Measurements from ENCODE around the gene AKAP6.

The AKAP6 gene

DNA sequence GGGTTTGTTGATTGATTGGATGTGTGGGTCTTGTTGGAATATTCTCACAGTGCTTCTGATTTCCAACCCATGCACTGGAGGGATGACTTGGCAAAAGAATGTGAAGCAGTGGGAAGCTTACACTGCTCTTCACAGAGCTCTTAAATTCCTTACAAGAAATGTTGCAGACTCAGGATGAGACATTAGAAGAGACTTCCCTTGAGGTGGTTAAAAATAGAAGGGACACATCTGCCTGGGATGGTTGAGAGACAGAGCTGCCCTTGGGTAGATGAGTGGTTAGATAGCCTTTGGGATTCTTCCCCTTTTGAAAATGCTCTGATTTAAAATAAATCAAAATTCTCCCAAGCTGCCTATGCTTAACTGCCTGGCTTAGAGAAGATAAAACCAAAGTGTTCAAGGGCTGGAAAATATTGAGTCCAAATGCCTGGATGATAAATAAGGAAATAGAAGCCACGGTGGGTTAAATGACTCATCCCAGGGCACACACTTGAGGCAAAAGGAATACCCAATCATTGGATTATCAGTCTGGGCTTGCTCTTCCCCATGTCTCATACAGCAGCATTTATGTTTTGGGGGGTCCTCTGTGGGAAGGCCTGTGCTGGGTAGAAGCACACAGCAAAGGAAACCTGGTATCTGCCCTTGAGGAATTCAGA, 264.3 kb downstream of the AKAP6 start:
- no peak for DNase-seq

DNA sequence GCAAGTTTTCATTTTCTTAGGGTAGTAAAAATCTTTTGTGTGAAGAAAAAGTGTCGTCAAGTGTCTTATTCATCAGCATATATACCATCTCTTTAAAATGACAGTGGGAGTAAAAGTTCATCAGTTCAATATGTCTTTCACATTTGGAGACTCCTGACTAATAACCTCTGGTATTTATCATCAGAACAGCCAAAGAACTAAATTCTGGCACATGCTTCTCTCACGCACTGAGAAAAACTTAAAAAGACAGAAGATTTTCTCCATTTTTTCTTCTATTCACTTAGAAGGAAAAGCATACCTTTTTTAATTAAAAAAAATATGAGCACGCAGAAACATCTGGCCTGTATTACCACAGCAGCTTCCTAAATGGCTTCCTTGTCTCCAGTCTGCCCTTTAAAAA, 265.7 kb downstream of the AKAP6 start:
- DNase-seq = no peak

- no peak for DNase-seq
Measured at GRCh38 chr14:32595497-32595896, 266.4 kb downstream of the AKAP6 start.

GRCh38 chr14:32596390-32596789, 267.3 kb downstream of the AKAP6 start:
- no peak for DNase-seq

- no peak for DNase-seq
Measured at GRCh38 chr14:32597771-32598170, 268.7 kb downstream of the AKAP6 start.

GRCh38 chr14:32601069-32601468, 272.0 kb downstream of the AKAP6 start:
- no peak for DNase-seq

DNA sequence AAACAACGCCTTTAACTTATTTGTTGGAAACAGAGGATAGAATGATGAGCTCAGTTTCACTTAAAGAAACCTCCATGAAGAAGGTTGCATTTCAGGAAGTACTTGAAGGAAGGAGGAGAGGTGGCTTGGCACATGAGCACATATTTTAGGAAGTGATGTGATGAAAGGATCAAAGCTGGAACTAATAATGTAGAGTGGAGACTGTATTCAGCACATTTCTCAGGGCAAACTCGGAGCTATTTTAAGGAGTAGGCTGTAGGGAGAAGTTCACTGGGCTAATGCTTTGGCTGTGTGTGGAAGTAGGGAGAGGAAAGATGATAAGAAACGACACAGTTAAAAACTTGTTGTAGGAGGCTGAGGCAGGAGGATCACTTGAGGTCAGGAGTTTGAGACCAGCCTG, 272.8 kb downstream of the AKAP6 start:
- no peak for DNase-seq

- DNase-seq = no peak
Measured at GRCh38 chr14:32602699-32603098, 273.6 kb downstream of the AKAP6 start.

DNA sequence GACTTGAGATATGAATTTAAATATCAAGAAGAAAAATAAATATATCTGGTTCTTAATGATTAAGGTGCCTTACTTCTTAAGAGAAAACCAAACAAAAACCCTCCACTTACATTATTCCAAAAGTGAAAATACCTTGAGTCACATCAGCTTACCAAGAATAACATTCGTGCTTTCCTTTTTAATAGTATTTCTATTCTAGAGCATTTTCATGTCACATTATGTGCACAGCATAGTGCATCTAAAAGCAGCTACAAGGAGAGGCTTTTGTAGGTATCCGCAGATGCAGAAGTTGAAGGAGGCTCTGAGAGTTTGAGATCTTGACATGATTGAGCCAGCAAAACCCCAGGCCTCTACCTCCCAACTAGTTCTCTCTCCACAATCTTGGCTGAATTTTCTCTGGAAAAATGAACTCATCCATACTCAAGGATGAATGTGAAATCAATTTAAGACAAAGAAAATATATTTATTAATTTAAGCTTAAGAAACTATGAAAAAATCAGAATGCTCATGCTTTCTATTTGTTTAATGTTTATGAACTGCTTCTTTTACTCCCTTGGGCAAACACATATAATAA, 275.0 kb downstream of the AKAP6 start:
- DNase-seq = no peak

DNA sequence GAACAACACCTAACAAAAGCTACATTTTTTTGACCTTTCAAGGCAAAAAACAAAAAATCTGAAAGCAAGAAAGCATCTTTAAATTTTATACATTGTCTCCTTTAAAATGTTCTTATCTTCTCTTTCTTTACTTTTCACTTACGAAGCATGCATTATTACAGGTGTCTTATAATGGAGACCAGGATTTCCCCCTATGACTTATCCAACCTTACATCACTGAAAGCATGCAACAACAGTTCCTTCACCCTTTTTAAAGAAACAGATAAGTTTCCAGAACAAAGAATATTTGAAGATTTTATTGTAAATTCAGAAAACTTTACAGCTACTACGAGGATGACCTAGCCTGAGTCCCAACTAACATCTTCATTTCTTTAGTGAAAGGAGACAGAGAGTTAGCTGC, 277.2 kb downstream of the AKAP6 start:
- DNase-seq = no peak

DNA sequence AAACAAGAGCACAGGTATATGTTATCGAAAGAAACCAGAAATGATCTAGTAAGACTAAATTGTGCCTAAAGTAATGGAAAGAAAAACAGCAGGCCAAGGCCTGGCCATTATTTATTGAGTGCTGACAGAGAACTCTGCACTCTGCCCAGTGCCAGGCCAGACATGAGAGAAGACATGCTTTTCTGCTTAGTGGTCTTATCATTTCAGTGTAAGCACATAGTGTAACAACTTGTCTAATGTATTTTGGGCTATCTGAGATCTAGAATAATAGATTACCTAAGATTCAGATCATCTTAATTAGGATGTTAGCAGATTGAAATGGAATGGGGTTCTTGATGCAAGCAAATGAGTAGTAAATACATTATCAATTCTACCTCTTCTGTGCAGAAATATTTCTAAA, 278.3 kb downstream of the AKAP6 start:
- DNase-seq = no peak

DNA sequence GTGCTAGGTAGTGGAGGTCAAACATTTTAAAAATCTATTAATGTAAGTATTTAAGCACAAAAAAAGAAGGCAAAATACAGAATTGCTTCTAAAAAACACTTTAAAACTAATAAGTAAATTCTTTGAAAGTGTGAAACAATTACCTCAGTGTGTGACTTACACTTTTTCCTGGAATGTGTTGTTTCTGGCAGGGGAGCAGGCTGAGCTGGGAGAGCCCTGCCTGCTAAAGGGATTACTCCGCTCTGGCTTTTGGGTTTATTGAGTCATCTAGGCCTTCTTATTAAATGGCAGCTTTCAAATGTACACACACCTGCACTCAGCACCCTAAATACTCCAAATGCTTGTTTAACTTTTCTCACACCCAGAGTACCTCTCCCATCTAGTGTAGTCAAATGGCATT, 279.8 kb downstream of the AKAP6 start:
- no peak for DNase-seq

DNA sequence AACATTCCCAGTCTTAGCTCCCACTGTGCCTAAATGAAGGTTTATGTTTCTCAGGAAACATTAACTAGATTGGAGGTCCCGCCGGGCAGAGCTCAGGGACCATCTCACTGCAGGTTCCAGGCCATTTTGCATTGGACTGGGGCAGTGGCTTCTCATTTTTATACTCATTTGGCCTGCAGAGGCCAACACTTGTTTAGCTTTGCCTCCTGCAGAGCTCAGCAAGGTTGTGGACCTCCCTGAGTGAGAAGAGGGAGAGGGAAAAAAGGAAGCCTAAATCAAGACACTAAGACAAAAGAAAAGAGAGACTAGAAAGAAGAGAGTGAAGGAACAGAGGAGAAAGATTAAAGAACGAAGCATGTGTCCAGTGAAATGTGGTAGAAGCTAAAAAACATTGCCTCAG, 280.3 kb downstream of the AKAP6 start:
- no peak for DNase-seq

DNA sequence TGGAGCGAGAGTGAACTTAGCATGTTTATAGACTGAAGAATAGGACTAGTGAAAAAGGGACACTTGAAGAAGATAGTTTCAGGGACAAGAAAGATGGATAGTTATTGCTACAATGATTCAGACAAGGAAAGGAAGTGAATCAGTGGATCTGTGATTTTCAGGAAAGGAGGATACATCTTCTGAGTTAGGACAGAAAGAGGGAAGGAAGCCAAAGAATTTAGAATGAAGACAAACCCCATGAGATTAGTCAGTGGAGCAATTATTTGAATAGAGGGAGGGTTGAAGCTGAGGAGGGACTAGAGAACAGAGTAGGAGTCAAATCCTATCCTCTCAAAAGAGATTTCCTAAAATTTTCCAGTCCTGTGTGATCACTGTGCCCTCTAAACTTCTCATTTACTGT, 282.7 kb downstream of the AKAP6 start:
- no peak for DNase-seq

GRCh38 chr14:32618991-32619390, 289.9 kb downstream of the AKAP6 start:
- no peak for DNase-seq

DNA sequence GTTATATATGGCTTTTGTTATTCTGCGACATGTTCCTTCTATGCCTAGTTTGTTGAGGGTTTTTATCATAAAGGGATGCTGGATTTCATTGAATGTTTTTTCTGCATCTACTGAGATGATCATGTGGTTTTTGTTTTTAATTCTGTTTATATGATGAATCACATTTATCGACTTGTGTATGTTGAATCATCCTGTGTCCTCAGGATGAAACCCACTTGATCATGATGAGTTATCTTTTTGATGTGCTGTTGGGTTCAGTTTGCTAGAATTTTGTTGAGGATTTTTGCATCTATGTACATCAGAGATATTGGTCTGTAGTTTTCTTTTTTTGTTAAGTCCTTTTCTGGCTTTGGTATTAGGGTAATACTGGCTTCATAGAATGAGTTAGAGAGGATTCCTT, 291.2 kb downstream of the AKAP6 start:
- no peak for DNase-seq

GRCh38 chr14:32620724-32621123, 291.6 kb downstream of the AKAP6 start:
- DNase-seq = no peak

DNA sequence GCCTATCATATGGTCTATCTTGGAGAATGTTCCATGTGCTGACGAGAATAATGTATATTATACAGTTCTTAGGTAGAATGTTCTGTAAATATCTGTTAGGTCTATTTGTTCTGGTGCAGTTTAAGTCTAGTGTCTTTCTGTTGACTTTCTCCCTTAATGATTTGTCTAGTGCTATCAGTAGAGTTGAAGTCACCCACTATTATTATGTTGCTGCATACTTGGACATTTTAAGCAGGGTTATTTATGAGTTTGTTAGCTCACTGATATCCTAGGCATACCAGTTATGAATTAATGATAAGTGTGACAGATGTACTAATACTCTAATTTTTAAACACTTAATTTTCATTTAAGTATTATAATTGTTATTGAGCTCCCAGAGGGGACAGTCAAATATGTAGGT, 292.5 kb downstream of the AKAP6 start:
- DNase-seq = no peak

DNA sequence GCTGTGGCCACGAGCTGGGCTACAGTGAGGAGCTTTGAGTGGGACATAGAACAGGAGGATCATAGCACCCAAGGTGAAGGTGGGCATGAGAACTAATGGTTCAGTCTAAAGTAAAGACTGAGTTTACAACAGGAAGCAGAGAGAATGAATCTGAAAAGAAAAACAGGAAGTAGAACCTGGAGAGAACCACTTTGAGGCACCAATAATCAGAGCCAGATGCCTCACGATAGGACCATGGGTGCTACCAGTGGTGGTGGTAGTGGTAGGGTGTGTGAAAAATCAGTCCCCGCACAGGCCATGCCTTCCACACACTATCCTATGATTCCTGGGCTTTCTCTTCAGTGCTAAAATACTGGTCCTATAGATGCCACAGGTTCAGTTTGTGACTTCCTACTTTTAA, 293.6 kb downstream of the AKAP6 start:
- no peak for DNase-seq

- no peak for DNase-seq
Measured at GRCh38 chr14:32623300-32624093, 294.4 kb downstream of the AKAP6 start.

- no peak for DNase-seq
Measured at GRCh38 chr14:32625211-32625610, 296.1 kb downstream of the AKAP6 start.

DNA sequence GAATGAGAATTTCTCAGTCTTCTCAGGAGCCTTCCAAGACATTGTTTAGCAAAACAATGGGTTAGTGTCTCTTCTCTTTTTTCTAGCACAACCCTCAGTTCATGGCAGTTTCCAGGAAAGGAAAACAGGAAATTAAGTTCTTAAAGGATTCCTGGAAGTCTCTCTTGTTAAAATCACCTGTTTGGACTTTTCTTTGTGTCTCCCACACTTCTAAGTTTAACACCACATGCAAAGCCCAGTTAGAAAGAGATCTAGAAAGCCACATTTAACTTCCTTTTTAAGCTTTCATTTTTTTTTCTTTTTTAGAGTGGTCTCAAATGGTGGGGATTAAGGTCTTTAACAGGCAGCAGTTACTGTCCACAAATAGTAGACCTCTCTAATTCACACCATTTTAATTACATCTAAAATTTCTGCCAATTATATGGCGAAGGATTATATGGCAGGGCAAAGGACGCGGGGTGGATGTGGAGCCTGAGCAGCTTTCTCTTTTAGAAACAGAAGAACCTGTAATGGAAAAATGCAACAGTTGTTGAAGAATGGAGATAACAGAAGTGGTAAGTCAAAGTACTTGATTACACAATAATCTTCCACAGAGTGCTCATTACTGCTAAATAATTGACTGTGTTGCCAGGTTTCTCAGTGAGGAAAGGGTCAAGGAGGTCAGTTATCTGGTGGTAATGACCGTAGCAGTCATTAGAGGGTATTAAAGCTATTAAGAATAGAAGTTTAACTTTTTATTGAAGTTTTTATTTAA, 298.6 kb downstream of the AKAP6 start:
- DNase-seq = no peak

GRCh38 chr14:32629236-32629635, 300.1 kb downstream of the AKAP6 start:
- no peak for DNase-seq

GRCh38 chr14:32630701-32631100, 301.6 kb downstream of the AKAP6 start:
- DNase-seq = no peak

All from CD4-positive, alpha-beta T cell treated with Interleukin-4 for 1 hour (primary cell).